Measurements from ENCODE around the gene GALNT18. TPM values are rescaled to one million over a fixed set of nuclear protein-coding genes. Genes with fewer than 3 reads are reported as not detected.
A peak's percentile ranks its signal among the peaks of the same experiment; 100 is the strongest.

The GALNT18 gene
- total and polyA plus RNA-seq, 8 donors: 16.4 to 42.6 (median 23.0) TPM

GRCh38 chr11:11261629-11262028, 360.2 kb downstream of the GALNT18 start:
- H3K4me1 ChIP-seq: no peaks in the 10 kb centered on the region
- no peaks in the 10 kb centered on the region for H3K9me3 ChIP-seq
- no peak overlapping the region for H3K4me3 ChIP-seq
- H3K36me3 ChIP-seq: no peaks in the 10 kb centered on the region
- no peak overlapping the region for H3K27ac ChIP-seq
- no peak for ATAC-seq
- no peak for DNase-seq
- no peaks in the 10 kb centered on the region for H3K27me3 ChIP-seq
- no peak for TF ChIP-seq CTCF (IDR thresholded peaks at IDR 0.05)
- intact Hi-C loops (cut with DNase I): loop anchor here in 1 of 2 donors (10.0 kb wide), 1 partner anchor 227 kb away; no protein-coding TSS in a partner anchor

GRCh38 chr11:11260903-11261302, 360.9 kb downstream of the GALNT18 start:
- Histone ChIP-seq H3K36me3 (no peaks in the 10 kb centered on the region), H3K4me1 (no peaks in the 10 kb centered on the region), H3K9me3 (no peaks in the 10 kb centered on the region), H3K27ac (no peak overlapping the region), H3K4me3 (no peak overlapping the region), H3K27me3 (no peaks in the 10 kb centered on the region)
- TF ChIP-seq CTCF (IDR thresholded peaks at IDR 0.05): no peak
- DNase-seq: no peak
- intact Hi-C loops (cut with DNase I): loop anchor here in 1 of 2 donors (10.0 kb wide), 1 partner anchor 226 kb away; no protein-coding TSS in a partner anchor
- ATAC-seq: no peak

GRCh38 chr11:11253995-11254394, 367.8 kb downstream of the GALNT18 start:
- H3K27ac ChIP-seq: no peak overlapping the region
- TF ChIP-seq CTCF (IDR thresholded peaks at IDR 0.05): no peak
- no peak for DNase-seq
- H3K4me3 ChIP-seq: no peak overlapping the region
- intact Hi-C loops (cut with DNase I): no loop called here
- no peaks in the 10 kb centered on the region for H3K9me3 ChIP-seq
- H3K27me3 ChIP-seq: no peaks in the 10 kb centered on the region
- ATAC-seq: no peak
- no peaks in the 10 kb centered on the region for H3K36me3 ChIP-seq
- no peaks in the 10 kb centered on the region for H3K4me1 ChIP-seq

- no peaks in the 10 kb centered on the region for H3K27me3 ChIP-seq
- no peaks in the 10 kb centered on the region for H3K36me3 ChIP-seq
- intact Hi-C loops (cut with DNase I): no loop called here
- DNase-seq (peak in 1 of 4 donors; percentile 53), ATAC-seq (peak; percentile 80)
- no peak overlapping the region for H3K4me3 ChIP-seq
- no peak overlapping the region for H3K27ac ChIP-seq
- no peaks in the 10 kb centered on the region for H3K4me1 ChIP-seq
- TF ChIP-seq CTCF (IDR thresholded peaks at IDR 0.05): no peak
- no peaks in the 10 kb centered on the region for H3K9me3 ChIP-seq
Measured at GRCh38 chr11:11253497-11253896, 368.3 kb downstream of the GALNT18 start.

- H3K27me3 ChIP-seq: no peaks in the 10 kb centered on the region
- no peak overlapping the region for H3K27ac ChIP-seq
- no peaks in the 10 kb centered on the region for H3K9me3 ChIP-seq
- no peaks in the 10 kb centered on the region for H3K36me3 ChIP-seq
- H3K4me1 ChIP-seq: no peaks in the 10 kb centered on the region
- ATAC-seq (no peak), DNase-seq (no peak)
- intact Hi-C loops (cut with DNase I): no loop called here
- H3K4me3 ChIP-seq: no peak overlapping the region
- TF ChIP-seq CTCF (IDR thresholded peaks at IDR 0.05): no peak
Measured at GRCh38 chr11:11252403-11252802, 369.4 kb downstream of the GALNT18 start.
